Effector memory CD4-positive, alpha-beta T cell (primary cell): ENCODE results near the gene NABP1.

Source experiments
- DNase-seq, 3 donors: peaks; one replicate each; pipeline ENCODE4 v3.0.0-alpha.2; 2020
- H3K27ac ChIP-seq: 2 replicates; pipeline ENCODE4 v1.7.0; 2013; ENCODE audit warnings: mild to moderate bottlenecking, low read length, moderate library complexity; ENCODE audit not compliant: insufficient read depth, poor library complexity, severe bottlenecking
- H3K27me3 ChIP-seq: replicated peaks from 2 replicates; pipeline ENCODE4 v1.7.0; 2013; ENCODE audit warnings: mild to moderate bottlenecking, low read length; ENCODE audit not compliant: insufficient read depth, control insufficient read depth, poor library complexity, severe bottlenecking
- H3K36me3 ChIP-seq: 2 replicates; pipeline ENCODE4 v1.7.0; 2013; ENCODE audit warnings: mild to moderate bottlenecking, low read length, moderate library complexity; ENCODE audit not compliant: control insufficient read depth, insufficient read depth
- H3K4me1 ChIP-seq: 2 replicates; pipeline ENCODE4 v1.7.0; 2013; ENCODE audit warnings: low read length, mild to moderate bottlenecking; ENCODE audit not compliant: control insufficient read depth, insufficient read depth, poor library complexity, severe bottlenecking
- H3K4me3 ChIP-seq: 2 replicates; pipeline ENCODE4 v1.7.0; 2013; ENCODE audit warnings: low read length, low read depth, mild to moderate bottlenecking; ENCODE audit not compliant: insufficient read depth, poor library complexity, severe bottlenecking
- H3K9me3 ChIP-seq: 2 replicates; pipeline ENCODE4 v1.7.0; 2013; ENCODE audit warnings: mild to moderate bottlenecking, low read length, moderate library complexity; ENCODE audit not compliant: control insufficient read depth

Gene NABP1

GRCh38 chr2:191715471-191715870 lies 37.5 kb downstream of the NABP1 start:
- Histone ChIP-seq H3K27ac (no peak overlapping the region), H3K36me3 (no peaks in the 10 kb centered on the region), H3K4me1 (no peaks in the 10 kb centered on the region), H3K4me3 (no peak overlapping the region), H3K27me3 (no peaks in the 10 kb centered on the region), H3K9me3 (no peaks in the 10 kb centered on the region)
- no peak for DNase-seq

DNA sequence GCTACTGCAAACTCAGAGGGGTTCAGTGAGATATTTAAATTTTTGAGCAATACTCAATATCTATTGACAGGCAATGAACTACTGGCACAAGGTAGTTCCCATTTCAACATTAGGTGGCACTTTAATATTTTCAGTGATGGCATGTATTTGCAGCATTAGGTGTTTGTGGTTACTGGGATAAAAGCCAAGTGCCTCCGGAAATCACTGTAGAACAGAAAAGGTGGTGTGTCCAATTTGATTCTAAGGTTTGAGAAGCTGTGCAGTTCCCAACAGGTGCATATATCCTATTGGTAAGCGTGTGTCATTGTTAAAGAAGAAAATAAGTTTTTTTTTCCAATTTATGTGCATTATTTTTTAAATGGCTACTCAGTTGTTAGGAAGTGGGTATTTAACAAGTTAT lies 41.3 kb downstream of the NABP1 start:
- Histone ChIP-seq H3K27ac (no peak overlapping the region), H3K4me1 (no peaks in the 10 kb centered on the region), H3K27me3 (no peaks in the 10 kb centered on the region), H3K36me3 (no peaks in the 10 kb centered on the region), H3K9me3 (no peaks in the 10 kb centered on the region), H3K4me3 (no peak overlapping the region)
- DNase-seq: no peak

GRCh38 chr2:191719938-191720337 lies 42.0 kb downstream of the NABP1 start:
- H3K4me1 ChIP-seq: no peaks in the 10 kb centered on the region
- no peaks in the 10 kb centered on the region for H3K9me3 ChIP-seq
- no peak overlapping the region for H3K27ac ChIP-seq
- no peak overlapping the region for H3K4me3 ChIP-seq
- DNase-seq: no peak
- H3K27me3 ChIP-seq: no peaks in the 10 kb centered on the region
- no peaks in the 10 kb centered on the region for H3K36me3 ChIP-seq

- DNase-seq: no peak
- Histone ChIP-seq H3K27me3 (no peaks in the 10 kb centered on the region), H3K4me1 (no peaks in the 10 kb centered on the region), H3K4me3 (no peak overlapping the region), H3K27ac (no peak overlapping the region), H3K9me3 (no peaks in the 10 kb centered on the region), H3K36me3 (no peaks in the 10 kb centered on the region)
Measured at GRCh38 chr2:191721331-191721730, 43.4 kb downstream of the NABP1 start.

DNA sequence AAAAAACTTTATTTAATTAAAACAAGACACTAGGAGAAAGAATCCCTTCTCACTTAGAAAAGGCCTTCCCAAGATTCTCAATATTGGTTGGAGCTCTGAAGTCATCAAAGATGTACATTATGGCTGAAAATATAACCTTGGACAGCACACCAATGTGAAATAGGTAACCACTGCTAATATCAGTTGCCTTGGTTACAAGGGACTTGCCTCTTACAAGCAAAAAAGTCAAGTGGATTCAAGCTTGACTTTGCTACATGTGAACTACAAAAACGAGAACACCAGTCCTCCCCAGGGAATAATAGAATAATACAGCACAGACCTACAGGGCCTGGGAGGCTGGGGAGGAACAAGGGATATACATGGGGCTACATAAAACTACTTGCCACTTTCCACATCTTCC lies 46.1 kb downstream of the NABP1 start:
- H3K9me3 ChIP-seq: no peaks in the 10 kb centered on the region
- no peak overlapping the region for H3K27ac ChIP-seq
- no peaks in the 10 kb centered on the region for H3K4me1 ChIP-seq
- H3K4me3 ChIP-seq: no peak overlapping the region
- no peaks in the 10 kb centered on the region for H3K27me3 ChIP-seq
- no peaks in the 10 kb centered on the region for H3K36me3 ChIP-seq
- no peak for DNase-seq

DNA sequence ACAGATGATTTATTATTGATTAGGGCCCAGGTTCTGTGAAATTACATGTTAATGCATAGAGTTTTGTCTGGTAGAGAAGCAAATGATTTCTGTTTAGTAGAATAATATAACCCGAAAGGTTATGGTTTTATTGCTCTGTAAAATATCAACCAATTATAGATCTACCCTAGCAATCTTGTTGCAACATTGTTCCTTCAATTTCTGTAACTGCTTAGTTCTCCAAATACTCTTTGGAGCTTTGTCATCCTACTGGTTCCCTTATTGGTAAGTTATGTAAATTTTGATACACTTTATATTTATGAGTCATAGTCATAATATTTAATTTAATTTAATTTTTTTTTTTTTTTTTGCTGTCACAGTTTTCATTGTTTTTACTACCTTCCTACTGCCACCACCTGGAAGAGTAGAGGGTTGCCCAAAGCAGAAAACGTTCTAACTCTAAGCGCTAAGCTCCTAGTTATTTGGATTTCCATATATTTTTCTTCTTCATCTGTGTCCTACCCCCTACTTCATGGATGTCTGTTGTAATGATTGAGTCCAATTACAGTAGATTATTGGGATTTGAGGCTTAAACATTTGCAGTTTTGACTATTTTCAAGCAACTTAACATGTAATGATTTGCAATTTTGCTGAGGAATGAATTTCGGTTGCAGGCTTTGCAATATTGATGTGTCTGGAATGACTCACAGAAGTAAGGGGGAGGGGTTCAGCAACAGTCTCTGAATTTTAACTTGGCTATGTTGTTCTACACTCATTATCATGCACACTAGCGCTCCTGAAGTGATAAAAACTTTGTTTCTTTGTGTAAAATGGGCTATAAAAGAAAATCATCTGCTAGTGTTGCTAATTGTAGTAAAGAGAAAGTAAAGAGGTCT lies 51.1 kb downstream of the NABP1 start:
- no peak for DNase-seq
- no peaks in the 10 kb centered on the region for H3K9me3 ChIP-seq
- H3K27ac ChIP-seq: no peak overlapping the region
- H3K27me3 ChIP-seq: no peaks in the 10 kb centered on the region
- no peaks in the 10 kb centered on the region for H3K36me3 ChIP-seq
- no peak overlapping the region for H3K4me3 ChIP-seq
- no peaks in the 10 kb centered on the region for H3K4me1 ChIP-seq

DNA sequence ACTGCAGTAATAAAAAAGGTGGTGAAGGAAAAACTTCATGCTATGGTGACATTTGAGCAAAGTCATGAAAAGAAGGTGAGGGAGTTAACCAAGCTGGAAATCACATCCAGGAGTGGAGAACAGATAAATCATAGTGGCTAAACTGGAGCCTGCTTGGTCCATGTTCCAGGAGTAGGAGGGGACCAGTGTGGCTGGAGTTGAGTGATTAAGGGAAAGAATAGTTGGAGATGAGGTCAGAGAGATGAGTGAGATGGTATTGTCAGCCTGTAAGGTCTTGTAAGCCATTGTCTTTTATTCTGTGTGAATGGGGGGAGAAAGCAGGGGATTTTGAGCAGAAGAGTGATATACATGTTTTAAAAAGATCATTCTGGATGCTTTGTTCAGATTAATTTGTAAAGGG lies 52.3 kb downstream of the NABP1 start:
- no peaks in the 10 kb centered on the region for H3K36me3 ChIP-seq

More for the DNA sequence above, 52.3 kb downstream of the NABP1 start:
- Histone ChIP-seq H3K4me3 (no peak overlapping the region), H3K9me3 (no peaks in the 10 kb centered on the region), H3K27me3 (no peaks in the 10 kb centered on the region), H3K4me1 (no peaks in the 10 kb centered on the region), H3K27ac (no peak overlapping the region)
- no peak for DNase-seq
